NCI-H2081 (cell line): Measurements from ENCODE around the gene LSAMP.

Source experiments
- DNase-seq, 2 experiments: peaks; one replicate each; lab custom pipeline; 2025; lab: John Stamatoyannopoulos, UW

LSAMP gene

GRCh38 chr3:115752978-115753377, 692.3 kb downstream of the LSAMP start:
- DNase-seq, result peak in 1 of 2 experiments; percentile 8
